T-helper 1 cell treated with Interleukin-12 subunit alpha and Interleukin-12 subunit beta and Interleukin-4 antibody, amounts not matched to agents 30 μg/mL and 1 μg/mL, for 36 hours (primary cell): ENCODE data around the gene SYTL3.
"Not testable (repeated sequence)": the region's sequence is repeated elsewhere in the genome, so short reads cannot be mapped to it uniquely, and the experiment has no call there.

Experiments used
- H3K27ac Mint-ChIP-seq: one replicate; pipeline ENCODE4 v1.8.0; 2021; ENCODE audit warnings: mild to moderate bottlenecking, mixed read lengths
- H3K27me3 Mint-ChIP-seq: one replicate; pipeline ENCODE4 v1.8.0; 2021; ENCODE audit warnings: low read depth, mixed read lengths
- H3K36me3 Mint-ChIP-seq: one replicate; pipeline ENCODE4 v1.8.0; 2021; ENCODE audit warnings: low read depth, mixed read lengths
- H3K4me1 Mint-ChIP-seq: one replicate; pipeline ENCODE4 v1.8.0; 2021; ENCODE audit warnings: low read depth, mixed read lengths
- H3K4me3 Mint-ChIP-seq: one replicate; pipeline ENCODE4 v1.8.0; 2021; ENCODE audit warnings: mild to moderate bottlenecking, moderate library complexity, mixed read lengths
- H3K9me3 Mint-ChIP-seq: one replicate; pipeline ENCODE4 v1.8.0; 2021; ENCODE audit warnings: mixed read lengths

Gene SYTL3

DNA sequence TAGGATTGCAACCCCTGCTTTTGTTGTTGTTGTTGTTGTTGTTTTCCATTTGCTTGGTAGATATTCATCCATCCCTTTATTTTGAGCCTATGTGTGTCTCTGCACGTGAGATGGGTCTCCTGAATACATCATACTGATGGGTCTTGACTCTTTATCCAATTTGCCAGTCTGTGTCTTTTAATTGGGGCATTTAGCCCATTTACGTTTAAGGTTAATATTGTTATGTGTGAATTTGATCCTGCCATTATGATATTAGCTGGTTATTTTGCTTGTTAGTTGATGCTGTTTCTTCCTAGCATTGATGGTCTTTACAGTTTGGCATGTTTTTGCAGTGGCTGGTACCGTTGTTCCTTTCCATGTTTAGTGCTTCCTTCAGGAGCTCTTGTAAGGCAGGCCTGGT is 31.6 kb upstream of the SYTL3 start:
- not testable (repeated sequence) for H3K27me3 Mint-ChIP-seq, H3K4me3 Mint-ChIP-seq, H3K9me3 Mint-ChIP-seq
- peaks cover 12% of the 10 kb centered on the region for H3K4me1 Mint-ChIP-seq
- H3K36me3 Mint-ChIP-seq = peaks cover 56% of the 10 kb centered on the region
- H3K27ac Mint-ChIP-seq = peak overlapping the region; percentile 44

DNA sequence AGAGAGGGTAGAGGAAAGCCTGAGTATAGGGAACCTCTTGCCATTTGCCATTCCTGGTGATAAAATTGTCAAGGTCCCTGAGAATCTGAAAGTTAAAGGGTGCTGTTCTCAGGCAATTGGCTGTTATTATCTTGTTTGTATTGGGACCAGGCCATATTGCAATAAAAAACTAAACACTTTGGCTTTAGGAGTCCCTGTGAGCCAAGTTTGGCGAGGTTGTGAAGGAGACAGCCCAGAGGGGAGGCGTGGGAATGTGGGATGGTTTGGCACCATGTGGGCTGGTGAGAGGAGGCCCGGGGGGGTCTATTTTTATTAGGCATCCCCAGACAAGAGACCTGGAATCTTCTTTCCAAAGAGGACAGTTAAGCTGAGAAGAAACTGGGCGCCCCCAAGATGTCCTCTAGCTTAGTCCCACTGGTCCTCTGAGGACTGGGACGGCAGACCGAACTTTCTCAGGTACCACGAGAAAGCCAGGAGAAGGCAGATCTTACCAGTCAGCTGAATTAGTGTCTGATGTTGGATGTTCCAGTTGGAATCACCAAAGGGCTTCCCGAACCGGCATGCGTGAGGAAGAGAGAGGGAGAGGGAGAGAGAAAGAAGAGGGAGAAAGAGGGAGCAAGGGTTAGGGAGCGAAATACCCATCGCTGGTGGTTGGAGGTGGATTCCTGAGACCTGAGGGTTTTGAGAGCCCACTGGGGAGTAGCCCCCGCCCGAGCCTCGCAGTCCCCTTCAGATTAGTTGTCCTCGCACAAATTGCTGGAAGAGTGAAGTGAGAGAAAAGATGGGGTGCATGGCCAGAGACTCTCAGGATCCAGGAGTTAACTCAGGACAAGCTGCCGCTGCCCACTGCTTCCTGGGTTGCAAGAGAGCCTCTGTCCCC is 29.7 kb upstream of the SYTL3 start:
- Mint-ChIP-seq H3K36me3 (peaks cover 51% of the 10 kb centered on the region), H3K9me3 (peaks cover 3% of the 10 kb centered on the region), H3K4me3 (no peak overlapping the region), H3K27me3 (no peaks in the 10 kb centered on the region), H3K4me1 (peaks cover 12% of the 10 kb centered on the region), H3K27ac (no peak overlapping the region)

DNA sequence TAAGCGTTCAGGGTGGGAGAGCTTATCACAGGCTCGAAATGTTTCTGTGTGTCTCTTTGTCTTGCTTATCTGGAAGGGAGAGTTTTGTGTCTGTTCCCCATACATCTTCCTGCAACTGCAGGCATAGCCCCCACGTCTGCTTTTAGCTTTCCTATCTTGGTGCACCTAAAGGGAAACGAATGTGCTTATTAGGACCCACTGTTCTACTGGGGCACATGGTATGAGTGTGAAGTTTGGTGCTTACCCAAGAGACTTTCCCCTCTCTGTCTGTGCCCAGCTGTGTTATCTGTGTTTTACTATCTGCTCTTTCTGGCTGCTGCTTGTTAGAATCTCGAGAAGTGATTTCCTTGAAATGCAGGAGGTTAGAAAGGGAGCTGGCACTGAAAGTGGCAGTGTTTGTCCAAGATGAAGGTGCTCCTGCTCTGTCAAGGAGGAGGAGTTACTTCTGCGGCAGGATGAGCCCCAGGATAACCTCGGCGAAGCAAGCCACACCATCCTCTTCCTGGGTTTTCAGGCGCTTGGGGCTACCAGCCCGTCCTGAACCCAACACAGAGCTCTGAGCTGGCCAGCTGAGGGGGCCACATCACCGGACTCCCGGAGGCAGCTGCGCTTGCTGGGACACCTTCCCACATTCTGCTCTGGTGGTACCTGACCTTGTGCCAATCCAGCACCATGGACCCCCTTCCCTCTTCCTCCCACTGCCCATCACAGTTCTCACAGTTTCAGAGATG is 28.7 kb upstream of the SYTL3 start:
- no peaks in the 10 kb centered on the region for H3K27me3 Mint-ChIP-seq
- peaks cover 15% of the 10 kb centered on the region for H3K4me1 Mint-ChIP-seq
- no peak overlapping the region for H3K4me3 Mint-ChIP-seq
- H3K36me3 Mint-ChIP-seq = peaks cover 48% of the 10 kb centered on the region
- peak overlapping the region; percentile 29 for H3K27ac Mint-ChIP-seq
- H3K9me3 Mint-ChIP-seq = no peaks in the 10 kb centered on the region

DNA sequence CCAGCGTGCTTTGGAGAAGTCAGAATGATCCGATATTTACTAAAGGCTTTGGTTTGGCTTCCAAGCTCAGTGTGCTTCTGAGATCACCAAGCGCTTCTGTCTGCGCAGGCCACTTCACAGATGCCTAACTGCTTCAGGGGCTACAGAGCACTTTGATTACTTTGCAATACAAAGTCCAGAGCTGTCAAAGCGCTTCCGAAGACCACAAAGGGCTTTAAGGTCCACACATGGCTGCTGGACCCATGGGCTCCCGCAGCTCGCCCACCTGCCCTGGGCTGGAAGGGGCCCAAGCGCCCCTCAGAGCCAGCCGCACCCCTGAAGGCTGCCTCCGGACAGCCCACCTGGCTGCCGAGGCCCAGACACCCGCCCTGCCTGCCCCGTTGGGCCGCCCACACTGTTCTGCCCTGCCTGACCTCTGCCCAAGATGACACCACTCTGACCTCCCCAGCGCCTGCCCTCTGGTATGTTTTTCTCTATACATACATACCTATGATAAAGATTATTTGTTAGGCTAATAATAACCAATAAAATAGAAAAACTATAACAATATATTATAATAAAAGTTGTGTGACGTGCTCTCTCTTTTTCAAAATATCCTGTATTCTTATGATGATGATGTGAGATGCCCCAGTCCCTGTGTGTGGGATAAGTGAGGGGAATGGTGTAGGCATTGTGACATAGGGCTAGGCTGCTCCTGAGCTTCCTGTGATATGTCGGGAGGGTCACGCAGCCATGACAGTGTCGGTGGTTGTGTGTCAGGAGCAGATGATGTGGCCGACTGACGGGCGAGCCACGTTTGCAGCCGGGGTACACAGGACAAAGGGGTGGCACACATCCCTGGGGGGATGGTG is 27.9 kb upstream of the SYTL3 start:
- Mint-ChIP-seq H3K27me3 (no peaks in the 10 kb centered on the region), H3K4me1 (peaks cover 15% of the 10 kb centered on the region), H3K4me3 (no peak overlapping the region), H3K27ac (no peak overlapping the region), H3K9me3 (no peaks in the 10 kb centered on the region), H3K36me3 (peaks cover 45% of the 10 kb centered on the region)

DNA sequence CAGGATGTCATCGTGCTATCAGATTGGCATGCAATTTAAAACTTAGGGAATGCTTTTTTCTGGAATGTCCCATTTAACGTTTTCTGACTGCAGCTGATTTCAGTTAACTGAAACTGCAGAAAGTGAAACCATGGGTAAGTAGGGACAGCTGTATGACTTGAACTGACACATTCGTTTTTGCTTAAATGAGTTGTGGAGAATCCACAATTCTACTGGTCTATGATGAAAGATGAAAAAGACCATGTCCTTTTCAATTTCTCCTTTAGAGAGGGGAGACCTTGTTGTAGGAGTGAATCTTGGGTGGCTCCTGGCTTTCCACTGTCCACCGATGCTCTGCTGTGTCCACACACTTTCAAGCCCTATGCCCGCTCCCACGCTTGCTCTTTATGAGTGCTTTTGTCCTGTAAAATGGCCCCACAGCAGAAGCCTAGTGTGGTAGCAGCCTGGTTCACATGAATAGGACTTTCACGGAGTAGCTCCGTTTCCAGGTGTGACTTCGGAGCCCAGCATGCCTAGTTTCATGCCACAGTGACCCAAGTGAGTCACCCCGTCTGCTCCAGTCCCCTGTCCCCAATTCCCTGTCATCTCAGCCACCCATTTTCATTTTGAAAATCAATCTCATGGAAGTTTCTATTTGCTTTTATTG is 27.2 kb upstream of the SYTL3 start:
- Mint-ChIP-seq H3K36me3 (peaks cover 40% of the 10 kb centered on the region), H3K4me3 (no peak overlapping the region), H3K27me3 (no peaks in the 10 kb centered on the region), H3K27ac (no peak overlapping the region), H3K9me3 (no peaks in the 10 kb centered on the region), H3K4me1 (peaks cover 17% of the 10 kb centered on the region)

DNA sequence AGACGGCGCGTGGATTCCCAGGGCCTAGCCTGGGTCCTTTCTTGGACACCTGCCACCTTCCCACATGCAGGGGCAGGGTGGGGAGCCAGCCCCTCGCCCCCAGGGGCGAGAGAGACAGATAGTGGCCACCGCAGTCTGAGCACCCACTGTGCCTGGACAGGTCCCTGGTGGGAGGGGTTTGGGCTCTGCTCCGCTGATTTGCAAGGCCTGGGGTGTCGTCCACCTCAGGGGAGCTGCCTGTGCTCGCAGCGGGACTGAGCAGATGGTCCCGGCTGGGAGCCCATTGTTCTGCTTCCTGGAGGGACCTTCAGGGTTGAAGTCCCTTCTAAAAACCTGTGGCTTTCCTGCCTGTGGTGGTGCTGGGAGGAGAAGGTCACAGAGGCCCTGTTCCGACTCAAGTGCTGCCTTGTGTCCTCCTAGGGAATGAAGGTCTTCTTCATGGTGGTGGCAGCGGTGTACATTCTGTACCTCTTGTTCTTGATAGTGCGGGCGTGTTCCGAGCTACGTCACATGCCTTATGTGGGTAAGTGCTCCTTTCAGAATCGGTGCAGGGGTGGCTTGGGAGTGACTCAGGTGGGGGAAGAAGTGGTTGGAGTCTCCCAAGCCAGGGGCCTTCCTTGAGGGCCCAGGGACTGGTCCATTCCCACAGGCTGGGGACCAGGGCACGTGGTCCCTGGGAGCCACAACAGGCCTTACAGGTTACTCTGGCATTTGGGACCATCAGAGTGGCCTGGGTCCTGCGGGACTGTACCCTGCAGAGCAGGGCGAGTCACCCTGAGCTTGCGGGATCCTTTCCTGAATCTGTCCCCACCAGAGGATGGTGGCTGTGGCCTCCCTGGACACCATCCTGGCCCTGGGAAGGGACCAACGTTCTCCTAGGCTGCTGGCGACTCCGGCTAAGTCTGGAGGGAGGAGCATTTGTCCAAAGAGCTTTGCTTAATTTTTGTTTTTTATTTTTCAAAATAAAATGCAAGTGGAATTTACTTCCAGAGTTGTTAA is 24.9 kb upstream of the SYTL3 start:
- Mint-ChIP-seq H3K27ac (no peak overlapping the region), H3K4me3 (no peak overlapping the region), H3K27me3 (no peaks in the 10 kb centered on the region), H3K4me1 (peaks cover 21% of the 10 kb centered on the region), H3K36me3 (peaks cover 35% of the 10 kb centered on the region), H3K9me3 (no peaks in the 10 kb centered on the region)

DNA sequence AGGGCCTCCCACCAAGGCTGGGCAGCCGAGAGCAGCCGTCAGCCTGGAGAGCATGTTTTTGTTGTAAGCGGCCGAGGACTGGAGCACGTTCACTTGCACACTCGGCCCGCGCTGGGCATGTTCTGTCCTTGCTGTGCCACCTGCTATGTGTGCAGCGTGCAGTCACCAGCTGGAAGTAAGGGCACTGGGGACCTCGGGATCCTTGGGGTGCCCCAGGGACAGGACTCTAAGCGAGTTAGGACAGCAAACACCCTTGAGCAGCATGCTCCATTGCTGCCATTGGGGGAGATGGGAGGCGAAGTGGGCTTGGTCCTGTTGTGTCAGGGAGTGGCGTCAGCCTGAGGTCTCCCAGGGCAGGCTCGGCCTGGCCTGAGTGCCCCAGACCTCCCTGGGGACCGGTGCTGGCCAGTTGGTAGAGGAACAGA is 24.0 kb upstream of the SYTL3 start:
- Mint-ChIP-seq H3K36me3 (peaks cover 31% of the 10 kb centered on the region), H3K27ac (no peak overlapping the region), H3K4me1 (peaks cover 22% of the 10 kb centered on the region), H3K9me3 (no peaks in the 10 kb centered on the region), H3K27me3 (no peaks in the 10 kb centered on the region), H3K4me3 (no peak overlapping the region)

DNA sequence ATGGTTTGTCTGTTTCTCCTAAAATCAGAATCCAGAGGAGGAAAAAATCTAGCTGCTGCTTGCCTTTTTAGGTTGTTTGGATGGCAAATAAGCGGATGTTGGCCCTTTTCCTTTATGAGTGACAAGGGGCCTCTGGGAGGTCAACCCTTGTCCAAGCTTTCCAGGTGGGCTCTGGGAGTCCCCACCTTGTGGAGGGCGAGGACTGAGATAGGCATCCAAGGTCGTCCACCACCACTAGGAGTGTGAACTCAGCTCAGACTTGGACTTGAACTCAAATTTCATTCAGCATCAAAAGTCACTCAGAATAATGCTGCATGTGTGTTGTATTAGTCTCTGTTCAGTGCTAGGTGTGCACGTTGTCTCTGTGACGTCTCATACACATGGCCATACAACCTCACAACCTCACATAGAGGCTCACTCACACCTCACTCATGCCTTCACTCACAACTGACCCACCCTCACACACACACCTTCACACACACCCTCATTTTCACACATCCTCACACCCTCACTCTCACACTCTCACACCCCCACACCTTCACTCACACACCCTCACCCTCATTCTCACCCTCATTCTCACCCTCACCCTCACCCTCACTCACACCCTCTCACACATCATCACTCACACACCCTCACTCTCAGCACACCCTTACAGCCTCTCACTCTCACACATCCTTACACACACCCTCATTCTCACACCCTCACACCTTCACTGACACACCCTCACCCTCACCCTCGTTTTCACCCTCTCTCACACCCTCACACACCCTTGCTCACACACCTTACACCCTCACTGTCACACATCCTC is 23.3 kb upstream of the SYTL3 start:
- Mint-ChIP-seq H3K27ac (peak overlapping the region; percentile 58), H3K4me1 (peaks cover 26% of the 10 kb centered on the region), H3K27me3 (no peaks in the 10 kb centered on the region), H3K9me3 (no peaks in the 10 kb centered on the region), H3K36me3 (peaks cover 35% of the 10 kb centered on the region), H3K4me3 (no peak overlapping the region)

DNA sequence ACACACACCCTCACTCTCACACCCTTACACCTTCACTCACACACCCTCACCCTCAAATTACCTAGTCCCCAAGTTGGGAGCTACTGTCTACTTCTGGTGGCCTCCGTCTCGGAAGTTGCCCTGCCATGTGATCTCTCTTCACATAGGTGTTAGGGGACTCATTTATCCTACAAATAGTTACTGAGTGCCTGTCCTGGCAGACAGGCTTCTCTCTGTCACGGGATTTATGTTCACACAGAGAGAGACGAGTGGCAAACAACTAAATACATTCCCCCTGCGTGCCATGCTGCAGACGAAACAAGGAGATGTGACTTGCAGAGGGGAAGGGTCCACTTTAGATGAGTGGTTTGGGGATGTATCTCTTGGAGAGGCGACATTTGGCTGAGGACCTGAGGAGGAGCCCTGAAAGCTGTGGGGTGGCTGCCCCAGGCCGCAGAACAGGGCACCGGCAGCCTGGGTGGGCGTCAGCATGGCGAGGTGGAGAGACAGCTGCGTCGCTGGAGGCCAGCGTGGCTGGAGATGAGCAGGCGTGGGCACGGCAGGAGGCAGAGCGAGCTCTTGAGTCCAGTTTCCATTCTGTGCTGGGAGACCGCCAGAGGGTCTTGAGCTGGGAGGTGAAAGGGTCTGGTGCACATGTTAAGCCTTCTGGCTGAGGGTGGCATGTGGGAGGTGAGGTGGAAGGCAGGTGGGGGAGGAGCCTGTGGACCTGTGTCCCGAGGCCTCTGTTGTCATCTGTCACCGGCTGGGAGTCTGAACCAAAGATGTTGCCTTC is 22.5 kb upstream of the SYTL3 start:
- H3K4me3 Mint-ChIP-seq = no peak overlapping the region
- no peaks in the 10 kb centered on the region for H3K9me3 Mint-ChIP-seq
- peaks cover 39% of the 10 kb centered on the region for H3K36me3 Mint-ChIP-seq

DNA sequence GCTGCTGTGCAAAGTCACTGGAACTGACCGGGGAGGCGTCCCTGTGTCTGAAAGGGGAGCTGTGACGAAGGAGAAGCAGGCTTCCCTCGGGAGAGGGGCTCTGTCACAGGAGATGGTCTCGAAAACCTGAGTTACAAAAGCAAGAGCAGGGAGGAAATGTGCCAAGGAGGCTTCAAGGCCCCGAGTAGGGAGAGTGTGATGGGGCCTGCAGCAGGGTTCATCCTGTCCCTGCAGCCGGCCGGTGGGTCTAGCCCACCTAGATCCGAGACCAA is 22.0 kb upstream of the SYTL3 start:
- Mint-ChIP-seq H3K27me3 (no peaks in the 10 kb centered on the region), H3K4me3 (no peak overlapping the region), H3K36me3 (peaks cover 39% of the 10 kb centered on the region)

More for the DNA sequence above, 22.5 kb upstream of the SYTL3 start:
- H3K27ac Mint-ChIP-seq = peak overlapping the region; percentile 58
- no peaks in the 10 kb centered on the region for H3K27me3 Mint-ChIP-seq
- H3K4me1 Mint-ChIP-seq = peaks cover 28% of the 10 kb centered on the region

DNA sequence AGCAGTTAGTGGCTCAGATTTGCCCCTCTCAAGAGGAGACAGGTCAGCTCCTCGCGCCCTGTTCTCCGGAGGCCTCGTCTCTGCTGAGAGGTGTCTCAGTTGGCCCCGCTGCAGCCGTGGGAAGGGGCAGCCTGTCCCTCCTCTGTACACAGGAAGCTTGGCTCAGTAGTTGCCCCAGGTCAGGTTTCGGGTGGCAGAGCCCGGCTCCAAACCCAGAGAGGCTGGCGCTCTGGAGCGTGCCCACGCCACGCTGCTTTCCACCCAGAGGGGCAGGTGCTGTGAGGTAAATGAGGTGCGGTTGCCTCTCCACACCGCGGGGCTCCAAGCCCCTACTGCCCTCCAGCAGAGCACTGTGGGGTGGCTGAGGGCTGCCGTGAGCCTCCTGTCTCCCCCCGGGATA is 21.3 kb upstream of the SYTL3 start:
- Mint-ChIP-seq H3K4me1 (peaks cover 28% of the 10 kb centered on the region), H3K27ac (no peak overlapping the region), H3K9me3 (no peaks in the 10 kb centered on the region), H3K27me3 (no peaks in the 10 kb centered on the region), H3K4me3 (no peak overlapping the region), H3K36me3 (peaks cover 43% of the 10 kb centered on the region)

More for the DNA sequence above, 22.0 kb upstream of the SYTL3 start:
- Mint-ChIP-seq H3K27ac (no peak overlapping the region), H3K9me3 (no peaks in the 10 kb centered on the region), H3K4me1 (peaks cover 25% of the 10 kb centered on the region)
